ENCODE data around the gene RNF5. TPM values are rescaled to one million over a fixed set of nuclear protein-coding genes. Genes with fewer than 3 reads are reported as not detected.

The RNF5 gene
- total and polyA plus RNA-seq, 9 of the 15 experiments (the other 6 are each of a cell fraction or from before 2014, with no cell fraction given) = 62.2 to 245 (median 129) TPM

DNA sequence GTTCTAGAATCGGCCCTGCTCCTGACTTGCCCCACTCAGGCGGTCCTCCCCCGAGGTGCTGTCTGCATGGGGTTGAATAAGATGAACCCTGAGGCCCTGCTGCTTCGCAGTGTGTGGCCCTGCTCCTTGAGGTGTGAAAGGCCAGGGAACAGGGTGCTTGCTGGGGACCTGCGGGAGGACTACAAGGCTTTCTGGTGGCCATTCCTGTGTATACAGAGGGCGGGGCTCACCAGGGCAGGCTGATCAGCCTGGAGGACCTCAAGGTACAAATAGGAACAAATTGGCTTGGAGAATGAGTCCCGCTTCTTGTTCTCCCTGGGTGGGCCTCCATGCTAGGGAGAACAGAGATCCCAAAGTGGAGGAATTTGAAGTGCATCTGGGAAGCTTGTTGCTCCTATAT lies 40.0 kb downstream of the RNF5 start:
- peak overlapping the region; percentile 66 for H2AFZ ChIP-seq (ENCODE audit: low read depth, low read length)
- ChIA-PET CTCF (ENCODE audit: low intra/inter-chr PET ratio) (no interaction called here), POLR2A (interaction anchor here (0.8 kb wide), 1 partner anchor 32 kb away, joined by 3 read pairs; no protein-coding TSS in a partner anchor)
- no peaks in the 10 kb centered on the region for H3K79me2 ChIP-seq (ENCODE audit: control insufficient read depth, insufficient read depth, low read length)
- H3K9me1 ChIP-seq (ENCODE audit: control insufficient read depth, insufficient read depth, low read length) = no peaks in the 10 kb centered on the region
- in situ Hi-C loops (cut with MboI) (no loop called here), intact Hi-C loops (cut with micrococcal nuclease) (no loop called here)
- no peak for TF ChIP-seq NUFIP1 (IDR thresholded peaks at IDR 0.05; ENCODE audit: partially characterized antibody)
- no peak for TF ChIP-seq RBM22 (IDR thresholded peaks at IDR 0.05; ENCODE audit: low read depth, low read length, poor library complexity, severe bottlenecking)
- TF ChIP-seq L3MBTL2 (IDR thresholded peaks at IDR 0.05) = 0 out of 2 replicates have a peak, but pooled peaks have one; percentile 33
- no peak for TF ChIP-seq PML (IDR thresholded peaks at IDR 0.05; ENCODE audit: low read length)
- H3K9ac ChIP-seq (ENCODE audit: insufficient read depth in 1 of 2, low read depth in 2 of 2, low read length in 2 of 2) = peak overlapping the region in 1 of 2 experiments; percentile 63; a peak in 2 of 4 replicates
- FAIRE-seq (no peak), DNase-seq (ENCODE audit: extremely low read depth in 1 of 4, low spot score in 3 of 4) (no peak), ATAC-seq (peak; percentile 56)
- no peak overlapping the region for H3K4me2 ChIP-seq (ENCODE audit: insufficient read depth, low read length)
- no TSS peak for BruUV-seq (replicated peaks)
- H3K4me3 ChIP-seq = no peak overlapping the region
- H3K9me3 ChIP-seq (replicated peaks; ENCODE audit: control insufficient read depth, insufficient read depth, low read depth, low read length) = no peaks in the 10 kb centered on the region
- WGBS (ENCODE audit: insufficient coverage, low coverage, missing lambda C conversion rate) = 20% methylated on average over 7 of the region's 7 CpGs
- no peaks in the 10 kb centered on the region; the same call in none of the 2 replicates for H4K20me1 ChIP-seq (replicated peaks; ENCODE audit: control insufficient read depth, insufficient read depth, low read length)
- peaks cover 8 to 16% of the 10 kb centered on the region in 2 experiments; a peak in 4 of 5 replicates for H3K4me1 ChIP-seq (replicated peaks in 1 of 2; ENCODE audit: control insufficient read depth in 2 of 2, insufficient read depth in 2 of 2, low read length in 2 of 2)
- H3K36me3 ChIP-seq (ENCODE audit: control insufficient read depth, insufficient read depth, low read length) = no peaks in the 10 kb centered on the region
- H3K27ac ChIP-seq (ENCODE audit: extremely low read depth, low read depth, low read length) = no peak overlapping the region
- peaks cover 21 to 50% of the 10 kb centered on the region in 2 experiments; a peak in 4 of 5 replicates for H3K27me3 ChIP-seq (ENCODE audit: control insufficient read depth in 2 of 2, insufficient read depth in 2 of 2, low read length in 2 of 2)

- Histone ChIP-seq H3K9me3 (replicated peaks; ENCODE audit: control insufficient read depth, insufficient read depth, low read depth, low read length) (no peaks in the 10 kb centered on the region), H3K9ac (ENCODE audit: insufficient read depth in 1 of 2, low read depth in 2 of 2, low read length in 2 of 2) (no peak overlapping the region), H3K4me1 (replicated peaks in 1 of 2; ENCODE audit: control insufficient read depth in 2 of 2, insufficient read depth in 2 of 2, low read length in 2 of 2) (peaks cover 8 to 16% of the 10 kb centered on the region in 2 experiments; a peak in 4 of 5 replicates), H3K4me2 (ENCODE audit: insufficient read depth, low read length) (no peak overlapping the region), H4K20me1 (replicated peaks; ENCODE audit: control insufficient read depth, insufficient read depth, low read length) (no peaks in the 10 kb centered on the region; the same call in none of the 2 replicates), H3K36me3 (ENCODE audit: control insufficient read depth, insufficient read depth, low read length) (no peaks in the 10 kb centered on the region), H3K27me3 (ENCODE audit: control insufficient read depth in 2 of 2, insufficient read depth in 2 of 2, low read length in 2 of 2) (peaks cover 26 to 59% of the 10 kb centered on the region in 2 experiments; a peak in 4 of 5 replicates), H3K27ac (ENCODE audit: extremely low read depth, low read depth, low read length) (no peak overlapping the region), H3K79me2 (ENCODE audit: control insufficient read depth, insufficient read depth, low read length) (no peaks in the 10 kb centered on the region), H3K9me1 (ENCODE audit: control insufficient read depth, insufficient read depth, low read length) (no peaks in the 10 kb centered on the region), H3K4me3 (no peak overlapping the region), H2AFZ (ENCODE audit: low read depth, low read length) (no peak overlapping the region)
- no TSS peak for BruUV-seq (replicated peaks)
- DNase-seq (ENCODE audit: extremely low read depth in 1 of 4, low spot score in 3 of 4) (no peak), FAIRE-seq (no peak), ATAC-seq (no peak)
- CTCF ChIA-PET (ENCODE audit: low intra/inter-chr PET ratio) = no interaction called here
- POLR2A ChIA-PET = interaction anchor here (0.6 to 1.1 kb wide), 2 partner anchors 11 to 32 kb away, joined by 3 to 4 read pairs; no protein-coding TSS in a partner anchor
- 3% methylated on average over 4 of the region's 4 CpGs for WGBS (ENCODE audit: insufficient coverage, low coverage, missing lambda C conversion rate)
- in situ Hi-C loops (cut with MboI) (no loop called here), intact Hi-C loops (cut with micrococcal nuclease) (no loop called here)
- TF ChIP-seq E2F3 (CRISPR knock-in tag; IDR thresholded peaks at IDR 0.05) (no peak), SREBF2 (CRISPR knock-in tag; IDR thresholded peaks at IDR 0.05) (no peak)
- TF ChIP-seq, protein P1, sequence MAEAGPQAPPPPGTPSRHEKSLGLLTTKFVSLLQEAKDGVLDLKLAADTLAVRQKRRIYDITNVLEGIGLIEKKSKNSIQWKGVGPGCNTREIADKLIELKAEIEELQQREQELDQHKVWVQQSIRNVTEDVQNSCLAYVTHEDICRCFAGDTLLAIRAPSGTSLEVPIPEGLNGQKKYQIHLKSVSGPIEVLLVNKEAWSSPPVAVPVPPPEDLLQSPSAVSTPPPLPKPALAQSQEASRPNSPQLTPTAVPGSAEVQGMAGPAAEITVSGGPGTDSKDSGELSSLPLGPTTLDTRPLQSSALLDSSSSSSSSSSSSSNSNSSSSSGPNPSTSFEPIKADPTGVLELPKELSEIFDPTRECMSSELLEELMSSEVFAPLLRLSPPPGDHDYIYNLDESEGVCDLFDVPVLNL (CRISPR knock-in tag; IDR thresholded peaks at IDR 0.05; ENCODE audit: low read depth) = no peak
Observed at GRCh38 chr6:32220021-32220420, 41.8 kb downstream of the RNF5 start.

Measured in K562 (cell line).